Ishikawa (cell line): Measurements from ENCODE around the gene MACROH2A2.

Source experiments
- CEBPB ChIP-seq: IDR thresholded peaks from 2 replicates; pipeline ENCODE4 v1.6.1; 2012
- CREB1 ChIP-seq: IDR thresholded peaks from 2 replicates; pipeline ENCODE4 v1.6.1; 2012; ENCODE audit warnings: low read depth
- EGR1 ChIP-seq: IDR thresholded peaks from 2 replicates; pipeline ENCODE4 v1.6.1; 2012
- EP300 ChIP-seq: IDR thresholded peaks from 2 replicates; pipeline ENCODE4 v1.6.1; 2012; ENCODE audit warnings: borderline replicate concordance
- FOXM1 ChIP-seq: IDR thresholded peaks from 2 replicates; pipeline ENCODE4 v1.6.1; 2012; ENCODE audit warnings: low read depth, borderline replicate concordance
- MAX ChIP-seq: IDR thresholded peaks from 2 replicates; pipeline ENCODE4 v1.6.1; 2012
- NFIC ChIP-seq: IDR thresholded peaks from 2 replicates; pipeline ENCODE4 v1.6.1; 2012
- RAD21 ChIP-seq: IDR thresholded peaks from 2 replicates; pipeline ENCODE4 v1.6.1; 2012; ENCODE audit warnings: low read depth
- REST ChIP-seq: IDR thresholded peaks from 2 replicates; pipeline ENCODE4 v1.6.1; 2012; ENCODE audit warnings: low read depth, mild to moderate bottlenecking
- TAF1 ChIP-seq: IDR thresholded peaks from 2 replicates; pipeline ENCODE4 v1.6.1; 2012; ENCODE audit warnings: low read depth, mild to moderate bottlenecking
- TCF12 ChIP-seq: IDR thresholded peaks from 2 replicates; pipeline ENCODE4 v1.6.1; 2012; ENCODE audit warnings: low read depth
- TEAD4 ChIP-seq: IDR thresholded peaks from 2 replicates; pipeline ENCODE4 v1.6.1; 2012
- YY1 ChIP-seq: IDR thresholded peaks from 2 replicates; pipeline ENCODE4 v1.6.1; 2012; ENCODE audit warnings: low read depth
- ZBTB7A ChIP-seq: IDR thresholded peaks from 2 replicates; pipeline ENCODE4 v1.6.1; 2012; ENCODE audit warnings: low read depth
- TF ChIP-seq, protein P1 (sequence below): IDR thresholded peaks from 2 replicates; pipeline ENCODE4 v1.6.1; 2012

Gene MACROH2A2

GRCh38 chr10:70139997-70140250 lies 87.3 kb downstream of the MACROH2A2 start:
- TF ChIP-seq CEBPB (no peak), YY1 (no peak)
- TF ChIP-seq, protein P1, sequence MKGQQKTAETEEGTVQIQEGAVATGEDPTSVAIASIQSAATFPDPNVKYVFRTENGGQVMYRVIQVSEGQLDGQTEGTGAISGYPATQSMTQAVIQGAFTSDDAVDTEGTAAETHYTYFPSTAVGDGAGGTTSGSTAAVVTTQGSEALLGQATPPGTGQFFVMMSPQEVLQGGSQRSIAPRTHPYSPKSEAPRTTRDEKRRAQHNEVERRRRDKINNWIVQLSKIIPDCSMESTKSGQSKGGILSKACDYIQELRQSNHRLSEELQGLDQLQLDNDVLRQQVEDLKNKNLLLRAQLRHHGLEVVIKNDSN = no peak

- TF ChIP-seq, protein P1 = no peak
- no peak for TF ChIP-seq MAX
- TF ChIP-seq TEAD4 = no peak
- no peak for TF ChIP-seq YY1
- no peak for TF ChIP-seq CREB1
- no peak for TF ChIP-seq EGR1
- TF ChIP-seq ZBTB7A = no peak
- TF ChIP-seq TAF1 = no peak
- TF ChIP-seq RAD21 = no peak
- no peak for TF ChIP-seq CEBPB
- no peak for TF ChIP-seq FOXM1
- TF ChIP-seq TCF12 = no peak
- no peak for TF ChIP-seq EP300
- no peak for TF ChIP-seq NFIC
- no peak for TF ChIP-seq REST
Observed at GRCh38 chr10:70140297-70140696, 87.7 kb downstream of the MACROH2A2 start.

DNA sequence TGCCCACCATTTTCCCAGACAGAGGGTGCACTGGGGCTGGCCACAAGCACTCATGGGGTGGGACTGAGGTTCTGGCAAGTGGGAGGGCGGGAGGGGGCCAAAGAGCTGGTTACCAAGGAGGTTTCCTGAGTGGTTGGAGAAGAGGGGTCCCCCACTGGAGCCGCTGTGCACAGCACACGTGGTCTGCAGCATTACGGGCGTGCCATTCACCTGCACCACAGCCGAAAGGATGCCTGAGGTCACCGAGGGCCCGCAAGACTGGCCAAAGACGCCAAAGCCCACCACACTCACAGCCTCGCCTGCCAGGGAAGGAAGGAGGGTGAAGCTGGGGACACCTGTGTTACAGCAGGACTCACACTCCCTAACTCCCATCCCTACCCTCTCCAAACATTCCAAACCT lies 89.9 kb downstream of the MACROH2A2 start:
- no peak for TF ChIP-seq CREB1
- no peak for TF ChIP-seq TAF1
- no peak for TF ChIP-seq CEBPB
- TF ChIP-seq EGR1 = no peak
- no peak for TF ChIP-seq NFIC
- TF ChIP-seq TEAD4 = no peak
- TF ChIP-seq, protein P1 = no peak
- no peak for TF ChIP-seq REST
- TF ChIP-seq ZBTB7A = no peak
- no peak for TF ChIP-seq YY1
- TF ChIP-seq EP300 = no peak

DNA sequence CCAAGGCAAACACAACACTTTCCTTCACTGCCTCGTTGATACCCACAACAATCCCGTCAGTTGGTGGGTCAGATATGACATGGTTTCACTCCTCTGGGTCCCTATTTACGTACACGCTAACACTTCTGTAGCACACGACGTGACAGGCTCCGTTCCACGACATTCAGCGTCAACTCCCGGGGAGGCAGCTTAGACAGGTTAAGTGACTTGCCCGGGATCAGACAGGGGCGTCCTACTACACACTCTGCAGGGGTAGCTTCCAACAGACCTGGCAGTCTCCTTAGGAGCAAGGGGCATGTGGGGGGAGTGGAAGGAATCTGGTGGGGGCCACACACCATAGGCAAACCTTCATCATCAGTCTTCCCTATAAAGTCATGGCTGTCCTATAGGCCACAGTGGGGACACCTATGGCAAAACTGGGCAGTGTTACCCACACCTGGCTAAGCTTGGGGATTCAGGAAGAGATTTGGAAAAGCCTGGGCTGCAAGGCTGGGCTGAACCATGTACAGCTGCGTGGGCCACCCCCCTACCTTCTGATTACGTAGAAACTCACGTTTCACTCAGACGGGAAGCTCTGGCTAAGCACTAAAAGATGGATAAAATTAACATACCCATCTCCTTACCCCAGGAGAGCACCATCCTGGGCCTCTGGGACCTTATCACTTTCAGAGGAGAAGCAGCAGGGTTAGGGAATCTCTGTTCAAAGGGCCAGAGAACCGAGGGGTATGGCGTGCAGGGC lies 91.9 kb downstream of the MACROH2A2 start:
- TF ChIP-seq REST (no peak), ZBTB7A (no peak), EP300 (no peak), MAX (no peak), TCF12 (no peak), CEBPB (no peak), TAF1 (no peak), EGR1 (no peak), RAD21 (no peak), YY1 (no peak)
- TF ChIP-seq, protein P1 = no peak
